ENCODE results near the gene NFATC1. TPM values are rescaled to one million over a fixed set of nuclear protein-coding genes. Genes with fewer than 3 reads are reported as not detected.
A peak's percentile ranks its signal among the peaks of the same experiment; 100 is the strongest.

The NFATC1 gene
- total and polyA plus RNA-seq, 5 donors: 14.7 to 25.3 (median 20.3) TPM

GRCh38 chr18:79389689-79390088 lies 6.0 kb upstream of the NFATC1 start:
- intact Hi-C loops (cut with DNase I): loop anchor here in 2 of 4 donors (5.0 kb wide), 1 partner anchor 118 kb away; no protein-coding TSS in a partner anchor
- no peak overlapping the region for H3K27ac ChIP-seq (ENCODE audit: low read length)
- no peaks in the 10 kb centered on the region for H3K9me3 ChIP-seq (ENCODE audit: control insufficient read depth, low read length)
- ATAC-seq: no peak
- DNase-seq: no peak
- no peak overlapping the region for H3K4me3 ChIP-seq (ENCODE audit: low read length)
- H3K27me3 ChIP-seq (ENCODE audit: control insufficient read depth, insufficient read depth): no peaks in the 10 kb centered on the region
- WGBS: 18% methylated on average over 4 of the region's 4 CpGs
- peaks cover 4% of the 10 kb centered on the region for H3K4me1 ChIP-seq (ENCODE audit: control insufficient read depth, insufficient read depth, low read length)

- intact Hi-C loops (cut with DNase I): loop anchor here in 2 of 4 donors (5.0 kb wide), 1 partner anchor 115 kb away; no protein-coding TSS in a partner anchor
- H3K27me3 ChIP-seq (ENCODE audit: control insufficient read depth, insufficient read depth): no peaks in the 10 kb centered on the region
- peaks cover 4% of the 10 kb centered on the region for H3K4me1 ChIP-seq (ENCODE audit: control insufficient read depth, insufficient read depth, low read length)
- no peaks in the 10 kb centered on the region for H3K9me3 ChIP-seq (ENCODE audit: control insufficient read depth, low read length)
- ATAC-seq: no peak
- no peak for DNase-seq
- no peak overlapping the region for H3K4me3 ChIP-seq (ENCODE audit: low read length)
- H3K27ac ChIP-seq (ENCODE audit: low read length): no peak overlapping the region
- 90% methylated on average over 8 of the region's 8 CpGs for WGBS
Observed at GRCh38 chr18:79392226-79392625, 3.5 kb upstream of the NFATC1 start.

GRCh38 chr18:79393181-79393634 lies 2.5 kb upstream of the NFATC1 start:
- Histone ChIP-seq H3K27ac (ENCODE audit: low read length) (peak overlapping the region; percentile 96), H3K4me1 (ENCODE audit: control insufficient read depth, insufficient read depth, low read length) (peaks cover 4% of the 10 kb centered on the region), H3K27me3 (ENCODE audit: control insufficient read depth, insufficient read depth) (no peaks in the 10 kb centered on the region), H3K4me3 (ENCODE audit: low read length) (peak overlapping the region; percentile 60), H3K9me3 (ENCODE audit: control insufficient read depth, low read length) (no peaks in the 10 kb centered on the region)
- DNase-seq (peak; percentile 58 to 75 (median 74)), ATAC-seq (peak; percentile 12 to 29)
- 6% methylated on average over 30 of the region's 30 CpGs for WGBS
- intact Hi-C loops (cut with DNase I): loop anchor here in 2 of 4 donors (5.0 kb wide), 1 partner anchor 114 kb away; no protein-coding TSS in a partner anchor

GRCh38 chr18:79393635-79394533 lies 1.8 kb upstream of the NFATC1 start:
- H3K27ac ChIP-seq (ENCODE audit: low read length): peak overlapping the region; percentile 96
- no peaks in the 10 kb centered on the region for H3K27me3 ChIP-seq (ENCODE audit: control insufficient read depth, insufficient read depth)
- intact Hi-C loops (cut with DNase I): loop anchor here in 3 of 4 donors (2.0 to 5.0 kb wide), 2 partner anchors 113 kb away; no protein-coding TSS in a partner anchor
- peak overlapping the region; percentile 60 for H3K4me3 ChIP-seq (ENCODE audit: low read length)
- H3K4me1 ChIP-seq (ENCODE audit: control insufficient read depth, insufficient read depth, low read length): peaks cover 4% of the 10 kb centered on the region
- no peaks in the 10 kb centered on the region for H3K9me3 ChIP-seq (ENCODE audit: control insufficient read depth, low read length)
- ATAC-seq: peak; percentile 82
- peak; percentile 98 to 99 (median 98) for DNase-seq
- under 1% methylated on average over 80 of the region's 83 CpGs for WGBS

GRCh38 chr18:79394534-79395307 lies 1.0 kb upstream of the NFATC1 start:
- DNase-seq: peak; percentile 64 to 80 (median 78)
- Histone ChIP-seq H3K9me3 (ENCODE audit: control insufficient read depth, low read length) (no peaks in the 10 kb centered on the region), H3K27me3 (ENCODE audit: control insufficient read depth, insufficient read depth) (no peaks in the 10 kb centered on the region), H3K4me3 (ENCODE audit: low read length) (peak overlapping the region; percentile 60), H3K27ac (ENCODE audit: low read length) (peak overlapping the region; percentile 88), H3K4me1 (ENCODE audit: control insufficient read depth, insufficient read depth, low read length) (peaks cover 6% of the 10 kb centered on the region)
- intact Hi-C loops (cut with DNase I): loop anchor here in 3 of 4 donors (2.0 to 5.0 kb wide), 2 partner anchors 112 to 113 kb away; no protein-coding TSS in a partner anchor
- ATAC-seq: peak; percentile 4 to 24
- WGBS: under 1% methylated on average over 67 of the region's 67 CpGs

- 3% methylated on average over 28 of the region's 34 CpGs for WGBS
- intact Hi-C loops (cut with DNase I): loop anchor here in 1 of 4 donors (2.0 kb wide), 1 partner anchor 112 kb away; no protein-coding TSS in a partner anchor
Observed at GRCh38 chr18:79395308-79395640, 456 bp upstream of the NFATC1 start.

GRCh38 chr18:79396431-79397246 lies 909 bp downstream of the NFATC1 start:
- Histone ChIP-seq H3K27me3 (ENCODE audit: control insufficient read depth, insufficient read depth) (no peaks in the 10 kb centered on the region), H3K4me1 (ENCODE audit: control insufficient read depth, insufficient read depth, low read length) (peaks cover 6% of the 10 kb centered on the region), H3K27ac (ENCODE audit: low read length) (no peak overlapping the region), H3K9me3 (ENCODE audit: control insufficient read depth, low read length) (no peaks in the 10 kb centered on the region), H3K4me3 (ENCODE audit: low read length) (peak overlapping the region; percentile 60)
- ATAC-seq (peak; percentile 1 to 7), DNase-seq (peak; percentile 72 to 90 (median 87))
- WGBS: 12% methylated on average over 67 of the region's 68 CpGs
- intact Hi-C loops (cut with DNase I): loop anchor here in 1 of 4 donors (2.0 kb wide), 1 partner anchor 62 kb away; no protein-coding TSS in a partner anchor

More at GRCh38 chr18:79395308-79395640, 456 bp upstream of the NFATC1 start:
- DNase-seq (peak in 1 of 3 donors; percentile 72), ATAC-seq (no peak)
- peak overlapping the region; percentile 60 for H3K4me3 ChIP-seq (ENCODE audit: low read length)
- peak overlapping the region; percentile 88 for H3K27ac ChIP-seq (ENCODE audit: low read length)
- no peaks in the 10 kb centered on the region for H3K9me3 ChIP-seq (ENCODE audit: control insufficient read depth, low read length)
- H3K27me3 ChIP-seq (ENCODE audit: control insufficient read depth, insufficient read depth): no peaks in the 10 kb centered on the region
- H3K4me1 ChIP-seq (ENCODE audit: control insufficient read depth, insufficient read depth, low read length): peaks cover 6% of the 10 kb centered on the region

GRCh38 chr18:79397247-79397829 lies 1.6 kb downstream of the NFATC1 start:
- Histone ChIP-seq H3K9me3 (ENCODE audit: control insufficient read depth, low read length) (no peaks in the 10 kb centered on the region), H3K27ac (ENCODE audit: low read length) (no peak overlapping the region), H3K4me1 (ENCODE audit: control insufficient read depth, insufficient read depth, low read length) (peaks cover 6% of the 10 kb centered on the region), H3K27me3 (ENCODE audit: control insufficient read depth, insufficient read depth) (no peaks in the 10 kb centered on the region), H3K4me3 (ENCODE audit: low read length) (no peak overlapping the region)
- intact Hi-C loops (cut with DNase I): loop anchor here in 1 of 4 donors (2.0 kb wide), 1 partner anchor 61 kb away; no protein-coding TSS in a partner anchor
- ATAC-seq (no peak), DNase-seq (peak in 2 of 3 donors; percentile 40 to 41)
- 89% methylated on average over 27 of the region's 27 CpGs for WGBS

GRCh38 chr18:79397830-79398761 lies 2.4 kb downstream of the NFATC1 start:
- no peak for ATAC-seq
- Histone ChIP-seq H3K27me3 (ENCODE audit: control insufficient read depth, insufficient read depth) (no peaks in the 10 kb centered on the region), H3K9me3 (ENCODE audit: control insufficient read depth, low read length) (no peaks in the 10 kb centered on the region), H3K27ac (ENCODE audit: low read length) (no peak overlapping the region), H3K4me1 (ENCODE audit: control insufficient read depth, insufficient read depth, low read length) (peaks cover 6% of the 10 kb centered on the region), H3K4me3 (ENCODE audit: low read length) (no peak overlapping the region)
- 83% methylated on average over 38 of the region's 38 CpGs for whole genome bisulfite sequencing
- peak; percentile 34 to 69 (median 60) for DNase-seq
- intact Hi-C loops (cut with DNase I): loop anchor here in 1 of 4 donors (2.0 kb wide), 1 partner anchor 61 kb away; no protein-coding TSS in a partner anchor
